Activated naive CD4-positive, alpha-beta T cell treated with anti-CD3 and anti-CD28 coated beads, Interleukin-2, amount 10 ng/mL, durations not matched to agents 7 days and 5 days (primary cell): Measurements from ENCODE around the gene DNAH14.

Experiments used
- CTCF ChIA-PET: fragments of 350-600 bp; sonication (Branson Sonifier 250); formaldehyde crosslinking; loops from one replicate; lab custom pipeline; 2021; ENCODE audit warnings: antibody characterized with exemption; lab: Charles Lee
- DNase-seq: peaks from one replicate; pipeline ENCODE4 v3.0.0-alpha.2; 2020
- H3K27ac Mint-ChIP-seq: one replicate; pipeline ENCODE4 v1.8.0; 2021; ENCODE audit warnings: mild to moderate bottlenecking, moderate library complexity, mixed read lengths
- H3K27me3 Mint-ChIP-seq: one replicate; pipeline ENCODE4 v1.8.0; 2021; ENCODE audit warnings: mild to moderate bottlenecking, mixed read lengths
- H3K36me3 Mint-ChIP-seq: one replicate; pipeline ENCODE4 v1.8.0; 2021; ENCODE audit warnings: mixed read lengths
- H3K4me1 Mint-ChIP-seq: one replicate; pipeline ENCODE4 v1.8.0; 2021; ENCODE audit warnings: mixed read lengths
- H3K4me3 Mint-ChIP-seq: one replicate; pipeline ENCODE4 v1.8.0; 2021; ENCODE audit warnings: mild to moderate bottlenecking, moderate library complexity, mixed read lengths
- H3K9me3 Mint-ChIP-seq: one replicate; pipeline ENCODE4 v1.8.0; 2021; ENCODE audit warnings: mixed read lengths

The DNAH14 gene

GRCh38 chr1:225447650-225448089, 518.2 kb downstream of the DNAH14 start:
- Mint-ChIP-seq H3K4me1 (peaks cover 70% of the 10 kb centered on the region), H3K27ac (no peak overlapping the region), H3K9me3 (no peaks in the 10 kb centered on the region), H3K27me3 (peaks cover 13% of the 10 kb centered on the region), H3K36me3 (no peaks in the 10 kb centered on the region), H3K4me3 (no peak overlapping the region)
- no peak for DNase-seq
- CTCF ChIA-PET, result no interaction called here

GRCh38 chr1:225448146-225448805, 518.8 kb downstream of the DNAH14 start:
- H3K4me3 Mint-ChIP-seq, result no peak overlapping the region
- H3K36me3 Mint-ChIP-seq, result no peaks in the 10 kb centered on the region
- CTCF ChIA-PET, result no interaction called here
- no peak overlapping the region for H3K27ac Mint-ChIP-seq
- H3K27me3 Mint-ChIP-seq, result peaks cover 13% of the 10 kb centered on the region
- DNase-seq, result no peak
- H3K9me3 Mint-ChIP-seq, result no peaks in the 10 kb centered on the region
- H3K4me1 Mint-ChIP-seq, result peaks cover 65% of the 10 kb centered on the region
